Ovary (tissue), 9 donors: ENCODE measurements around the gene PCDHB12. TPM values are rescaled to one million over a fixed set of nuclear protein-coding genes. Genes with fewer than 3 reads are reported as not detected.
"Not testable (repeated sequence)": the region's sequence is repeated elsewhere in the genome, so short reads cannot be mapped to it uniquely, and the experiment has no call there.

Experiments
- DNase-seq, 5 donors: peaks; one replicate each; pipeline ENCODE4 v3.0.0-alpha.2; 2019 to 2020
- H3K27ac ChIP-seq, 2 donors: fragments of 200-600 bp; one replicate each; pipeline versions ENCODE4 v1.5.1 to v1.8.0; 2019 to 2022
- H3K27me3 ChIP-seq: fragments of 200-600 bp; one replicate; pipeline ENCODE4 v1.8.0; 2022
- H3K36me3 ChIP-seq: fragments of 200-600 bp; sonication (generic); one replicate; pipeline ENCODE4 v1.5.1; 2019
- H3K4me1 ChIP-seq: one replicate; pipeline ENCODE4 v1.8.1; 2013; ENCODE audit warnings: mild to moderate bottlenecking, moderate library complexity; ENCODE audit not compliant: insufficient read depth
- H3K4me3 ChIP-seq: fragments of 200-600 bp; sonication (generic); one replicate; pipeline ENCODE4 v1.5.1; 2017
- H3K9me3 ChIP-seq, 2 donors: fragments of 200-600 bp in 1 of 2; sonication (generic) in 1 of 2; one replicate each; pipeline versions ENCODE4 v1.5.1 to v1.8.1; 2013 to 2019; ENCODE audit warnings: mild to moderate bottlenecking in 1 of 2, moderate library complexity in 1 of 2
- CTCF ChIP-seq, 3 donors: fragments of 450-650 bp in 2 of 3; fragments of 200-600 bp in 1 of 3; IDR thresholded peaks; one replicate each; pipeline versions ENCODE4 v1.5.1 to v1.8.0; 2016 to 2022; ENCODE audit warnings: antibody characterized with exemption in 3 of 3, mild to moderate bottlenecking in 1 of 3
- EP300 ChIP-seq: sonication (generic); formaldehyde crosslinking; IDR thresholded peaks from one replicate; pipeline ENCODE4 v1.6.1; 2017; ENCODE audit warnings: antibody characterized with exemption
- POLR2A ChIP-seq: fragments of 450-650 bp; IDR thresholded peaks from one replicate; pipeline ENCODE4 v1.6.1; 2017; ENCODE audit warnings: antibody characterized with exemption, mild to moderate bottlenecking, moderate library complexity
- WGBS, 3 donors: extraction: QIAGEN DNeasy Blood & Tissue Kit in 1 of 3; methylation state at CpG; one replicate each; pipeline versions ENCODE4 v1.1.5 to v1.1.7; 2013 to 2017; 5-methylcytosine and 5-hydroxymethylcytosine counted together
- intact Hi-C, 4 donors: fragments of 100-400 bp; cut with DNase I; formaldehyde crosslinking; loops; one replicate each; pipeline versions ENCODE4 v1.11.0 to v1.15.1; 2022 to 2023
- polyA plus RNA-seq, 2 donors: library from polyadenylated mRNA; stranded (reverse); fragments of 200-250 nt in 1 of 2; fragments of 350-450 nt in 1 of 2; fragmentation: Illumina TruSeq in 1 of 2; extraction: RNeasy Lipid Tissue Mini Kit (QIAGEN cat#74804) in 1 of 2; gene quantifications; one replicate each; pipeline ENCODE4 v1.2.3, GENCODE V29; 2013 to 2014
- total RNA-seq, 7 donors: library from RNA; depleted of rRNA in 2 of 7; stranded (reverse); fragments of >200 nt in 2 of 7; fragmentation: NEBNext Ultra II Directional in 3 of 7; extraction: Animal tissue kit (Norgen Biotek cat#: 25700) in 3 of 7; gene quantifications; one replicate each; pipeline versions ENCODE4 v1.1.0 to v1.2.4, GENCODE V29; 2016 to 2023
- donor health status: DM: no; HTN: no; CAD: no; lungs with moderate emphysema.
- donor health status: DM: no; HTN: no; CAD: no.
- donor health status: Bipolar disorder and iron deficiency.
- donor health status: DM: yes; HTN: yes; CAD: no.
- donor health status: DM: no; HTN: no; CAD: no.
- donor health status: DM: yes; HTN: yes; CAD: no.

The PCDHB12 gene
- total and polyA plus RNA-seq, 9 donors = 2.8 to 8.8 (median 6.6) TPM

GRCh38 chr5:141180313-141180712, 28.2 kb upstream of the PCDHB12 start:
- H3K9me3 ChIP-seq = peaks cover 0 to 14% of the 10 kb centered on the region in 2 donors
- TF ChIP-seq CTCF (IDR thresholded peaks at IDR 0.05) = no peak
- TF ChIP-seq POLR2A = no peak
- TF ChIP-seq EP300 = no peak
- no peak for DNase-seq
- intact Hi-C loops = no loop called here
- 35 to 46% (median 43%) methylated on average over 1 of the region's 1 CpG for WGBS, 3 donors
- no peaks in the 10 kb centered on the region for H3K4me1 ChIP-seq
- no peaks in the 10 kb centered on the region for H3K27me3 ChIP-seq
- H3K4me3 ChIP-seq = no peak overlapping the region
- H3K36me3 ChIP-seq = no peaks in the 10 kb centered on the region
- H3K27ac ChIP-seq = no peak overlapping the region

- TF ChIP-seq CTCF (IDR thresholded peaks at IDR 0.05) (peak in 2 of 3 donors; percentile 28 to 39), POLR2A (no peak)
- Histone ChIP-seq H3K27ac (peak within 1 kb of the TSS; percentile 8), H3K4me1 (no peaks in the 10 kb centered on the region), H3K36me3 (no peaks in the 10 kb centered on the region), H3K27me3 (no peaks in the 10 kb centered on the region), H3K4me3 (peak within 1 kb of the TSS; percentile 18), H3K9me3 (peaks cover 0 to 21% of the 10 kb centered on the region in 2 donors)
- DNase-seq = peak; percentile 37 to 75 (median 61)
- intact Hi-C loops = no loop called here
- WGBS, 3 donors = 7 to 11% (median 9%) methylated on average over 13 of the region's 13 CpGs
These were observed 26.3 kb upstream of the PCDHB12 start, which contains the start of gene PCDHB16 for GRCh38 chr5:141182248-141182647. TSS of gene PCDHB16 (plus strand) at chr5:141182387. CDS start at chr5:141182560, 173 bp downstream.

- H3K36me3 ChIP-seq, DNase-seq, H3K4me3 ChIP-seq, H3K4me1 ChIP-seq, H3K27ac ChIP-seq, H3K27me3 ChIP-seq, intact Hi-C loops: not testable (repeated sequence)
- H3K9me3 ChIP-seq = peaks cover 0 to 24% of the 10 kb centered on the region in 2 donors
- 26 to 37% (median 30%) methylated on average over 18 to 47 of the region's 69 CpGs for WGBS, 3 donors
These were observed 24.2 kb upstream of the PCDHB12 start for GRCh38 chr5:141184117-141184855.

- Histone ChIP-seq H3K4me1 (no peaks in the 10 kb centered on the region), H3K4me3 (no peak within 1 kb of the TSS), H3K27ac (no peak within 1 kb of the TSS), H3K9me3 (peaks cover 0 to 24% of the 10 kb centered on the region in 2 donors), H3K36me3 (no peaks in the 10 kb centered on the region), H3K27me3 (no peaks in the 10 kb centered on the region)
- peak in 1 of 5 donors; percentile 33 for DNase-seq
- no peak for TF ChIP-seq CTCF (IDR thresholded peaks at IDR 0.05)
- TF ChIP-seq EP300 = no peak
- no peak for TF ChIP-seq POLR2A
- intact Hi-C loops = no loop called here
- WGBS, 3 donors = 12 to 23% (median 17%) methylated on average over 9 of the region's 9 CpGs
These were observed 21.5 kb upstream of the PCDHB12 start, which contains the start of gene PCDHB9 for GRCh38 chr5:141186897-141187512. TSS of gene PCDHB9 (plus strand) at chr5:141187161. CDS start at chr5:141187319, 158 bp downstream.

- H3K27ac ChIP-seq, H3K27me3 ChIP-seq, intact Hi-C loops, DNase-seq, H3K36me3 ChIP-seq, H3K4me3 ChIP-seq, H3K4me1 ChIP-seq: not testable (repeated sequence)
- peaks cover 0 to 22% of the 10 kb centered on the region in 2 donors for H3K9me3 ChIP-seq
- WGBS, 3 donors = 23 to 34% (median 28%) methylated on average over 11 to 32 of the region's 37 CpGs
These were observed 19.8 kb upstream of the PCDHB12 start for GRCh38 chr5:141188682-141189081.

- H3K27ac ChIP-seq, DNase-seq, H3K4me3 ChIP-seq, H3K4me1 ChIP-seq, H3K36me3 ChIP-seq, intact Hi-C loops, H3K27me3 ChIP-seq: not testable (repeated sequence)
- peaks cover 0 to 21% of the 10 kb centered on the region in 2 donors for H3K9me3 ChIP-seq
- 22 to 38% (median 27%) methylated on average over 19 to 35 of the region's 35 CpGs for WGBS, 3 donors
These were observed 19.4 kb upstream of the PCDHB12 start for GRCh38 chr5:141189131-141189530.
